ENCODE data around the gene CAST. TPM values are rescaled to one million over a fixed set of nuclear protein-coding genes. Genes with fewer than 3 reads are reported as not detected.

CAST gene
- total RNA-seq, 1 donor from 2014 or later = 97.0 TPM

DNA sequence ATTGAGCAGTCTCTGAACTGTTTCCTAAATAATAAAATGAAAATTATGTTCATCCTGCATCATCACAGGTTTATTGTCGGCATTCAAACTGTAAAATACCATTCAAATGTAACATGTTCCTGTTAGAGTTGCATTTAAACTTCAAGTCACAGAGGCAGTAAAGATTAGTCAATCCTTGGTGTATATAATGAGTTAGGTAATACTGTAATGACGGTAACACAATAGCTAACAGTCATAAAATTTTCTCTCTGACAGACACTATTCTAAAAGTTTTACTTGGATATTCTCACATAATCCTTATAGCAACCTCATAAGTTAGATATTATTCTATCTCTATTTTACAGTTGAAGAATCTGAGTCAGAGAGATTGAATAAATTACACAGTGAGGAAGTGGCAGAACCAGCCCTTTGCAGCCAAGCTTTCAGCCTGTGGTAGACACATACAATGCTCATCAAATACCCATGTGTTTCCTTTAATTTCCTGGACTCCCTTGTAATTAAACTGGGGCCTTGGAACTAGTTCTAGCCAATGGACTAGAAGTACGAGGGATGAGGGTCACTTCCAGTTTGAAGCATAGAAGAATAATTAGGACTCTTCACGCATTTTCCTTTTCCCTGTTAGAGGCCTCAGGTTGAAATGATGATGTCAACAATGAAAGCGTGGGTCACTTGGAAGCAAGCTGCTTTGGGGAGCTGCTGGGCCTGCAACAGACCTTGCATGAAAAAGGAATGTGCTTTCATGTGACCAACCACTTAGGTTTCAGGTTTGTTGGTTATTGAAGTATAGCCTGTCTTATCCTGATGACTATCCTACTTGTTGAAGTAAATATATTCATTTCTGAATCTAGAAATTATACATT is 12.3 kb upstream of the CAST start:
- H3K9me3 Mint-ChIP-seq (ENCODE audit: low read depth) = no peaks in the 10 kb centered on the region
- no peaks in the 10 kb centered on the region for H3K27me3 Mint-ChIP-seq
- TF ChIP-seq, protein P1, sequence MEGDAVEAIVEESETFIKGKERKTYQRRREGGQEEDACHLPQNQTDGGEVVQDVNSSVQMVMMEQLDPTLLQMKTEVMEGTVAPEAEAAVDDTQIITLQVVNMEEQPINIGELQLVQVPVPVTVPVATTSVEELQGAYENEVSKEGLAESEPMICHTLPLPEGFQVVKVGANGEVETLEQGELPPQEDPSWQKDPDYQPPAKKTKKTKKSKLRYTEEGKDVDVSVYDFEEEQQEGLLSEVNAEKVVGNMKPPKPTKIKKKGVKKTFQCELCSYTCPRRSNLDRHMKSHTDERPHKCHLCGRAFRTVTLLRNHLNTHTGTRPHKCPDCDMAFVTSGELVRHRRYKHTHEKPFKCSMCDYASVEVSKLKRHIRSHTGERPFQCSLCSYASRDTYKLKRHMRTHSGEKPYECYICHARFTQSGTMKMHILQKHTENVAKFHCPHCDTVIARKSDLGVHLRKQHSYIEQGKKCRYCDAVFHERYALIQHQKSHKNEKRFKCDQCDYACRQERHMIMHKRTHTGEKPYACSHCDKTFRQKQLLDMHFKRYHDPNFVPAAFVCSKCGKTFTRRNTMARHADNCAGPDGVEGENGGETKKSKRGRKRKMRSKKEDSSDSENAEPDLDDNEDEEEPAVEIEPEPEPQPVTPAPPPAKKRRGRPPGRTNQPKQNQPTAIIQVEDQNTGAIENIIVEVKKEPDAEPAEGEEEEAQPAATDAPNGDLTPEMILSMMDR (IDR thresholded peaks at IDR 0.05; ENCODE audit: unreplicated experiment) = no peak
- H3K36me3 Mint-ChIP-seq (ENCODE audit: insufficient read depth) = no peaks in the 10 kb centered on the region
- H3K4me3 Mint-ChIP-seq (ENCODE audit: low read depth) = no peak overlapping the region
- H3K4me1 Mint-ChIP-seq (ENCODE audit: low read depth) = peaks cover 24% of the 10 kb centered on the region
- no peak for DNase-seq (ENCODE audit: low spot score, unreplicated experiment)
- no peak overlapping the region for H3K27ac Mint-ChIP-seq

DNA sequence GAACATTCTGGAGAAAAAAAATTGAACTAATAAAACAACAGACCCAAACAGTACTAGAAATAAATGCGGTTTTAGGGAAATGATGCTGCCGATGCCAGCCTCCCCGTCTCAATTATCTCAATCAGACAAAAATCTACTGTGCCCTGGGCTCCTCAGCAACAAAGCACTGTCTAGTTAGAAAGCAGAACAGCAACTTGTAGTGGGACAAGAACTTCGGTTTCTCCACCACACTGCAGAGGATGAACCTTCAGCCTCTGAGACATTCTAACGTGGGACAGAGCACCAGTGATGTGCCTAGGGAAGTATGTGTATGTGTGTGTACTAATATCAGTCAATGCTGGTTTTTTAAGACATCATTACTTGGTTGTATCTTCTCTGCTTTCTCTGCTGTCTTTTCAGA is 11.1 kb upstream of the CAST start:
- H3K36me3 Mint-ChIP-seq (ENCODE audit: insufficient read depth) = no peaks in the 10 kb centered on the region
- TF ChIP-seq, protein P1 (IDR thresholded peaks at IDR 0.05; ENCODE audit: unreplicated experiment) = no peak
- H3K9me3 Mint-ChIP-seq (ENCODE audit: low read depth) = no peaks in the 10 kb centered on the region
- no peak overlapping the region for H3K4me3 Mint-ChIP-seq (ENCODE audit: low read depth)
- DNase-seq (ENCODE audit: low spot score, unreplicated experiment) = no peak
- peaks cover 26% of the 10 kb centered on the region for H3K4me1 Mint-ChIP-seq (ENCODE audit: low read depth)
- H3K27me3 Mint-ChIP-seq = no peaks in the 10 kb centered on the region
- no peak overlapping the region for H3K27ac Mint-ChIP-seq

DNA sequence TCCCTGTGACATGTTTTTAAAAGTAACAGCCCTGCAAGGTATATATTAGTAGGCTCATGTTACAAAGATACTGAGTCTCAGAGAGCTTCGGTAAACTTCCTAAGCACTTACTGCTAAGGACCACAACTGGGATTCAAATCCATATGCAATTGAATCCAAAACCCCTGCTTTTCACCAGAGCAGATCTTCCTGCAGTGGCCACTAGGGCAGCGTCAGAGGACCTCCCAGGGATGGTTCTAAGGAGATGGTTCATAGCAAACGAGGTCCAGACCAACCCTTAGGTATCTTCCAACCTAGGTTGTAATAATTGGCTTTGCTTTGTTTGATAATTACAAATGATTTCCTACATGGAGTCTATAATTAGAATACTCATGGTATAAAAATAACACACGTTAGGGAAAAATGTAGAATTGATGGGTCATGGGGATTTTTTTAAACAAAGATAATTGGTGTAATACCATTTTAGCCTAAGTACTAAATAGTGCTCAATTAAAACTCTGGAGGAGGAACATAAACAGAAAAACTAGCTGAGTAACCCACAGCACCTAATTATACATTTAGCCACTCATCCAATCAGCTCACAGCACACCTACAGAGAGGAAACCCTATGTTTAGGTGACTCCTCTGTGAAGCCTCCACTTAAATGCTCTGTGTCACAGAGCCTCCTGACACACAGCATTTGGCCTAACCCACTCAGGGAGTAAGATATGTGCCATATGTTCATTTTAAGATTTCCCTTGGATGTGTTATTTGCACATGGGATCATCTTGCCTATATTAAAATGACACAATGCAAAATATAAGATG is 10.0 kb upstream of the CAST start:
- Mint-ChIP-seq H3K27me3 (no peaks in the 10 kb centered on the region), H3K4me1 (ENCODE audit: low read depth) (peaks cover 31% of the 10 kb centered on the region), H3K27ac (no peak overlapping the region), H3K36me3 (ENCODE audit: insufficient read depth) (no peaks in the 10 kb centered on the region), H3K4me3 (ENCODE audit: low read depth) (no peak overlapping the region), H3K9me3 (ENCODE audit: low read depth) (no peaks in the 10 kb centered on the region)
- TF ChIP-seq, protein P1 (IDR thresholded peaks at IDR 0.05; ENCODE audit: unreplicated experiment) = peak; percentile 39
- DNase-seq (ENCODE audit: low spot score, unreplicated experiment) = no peak

DNA sequence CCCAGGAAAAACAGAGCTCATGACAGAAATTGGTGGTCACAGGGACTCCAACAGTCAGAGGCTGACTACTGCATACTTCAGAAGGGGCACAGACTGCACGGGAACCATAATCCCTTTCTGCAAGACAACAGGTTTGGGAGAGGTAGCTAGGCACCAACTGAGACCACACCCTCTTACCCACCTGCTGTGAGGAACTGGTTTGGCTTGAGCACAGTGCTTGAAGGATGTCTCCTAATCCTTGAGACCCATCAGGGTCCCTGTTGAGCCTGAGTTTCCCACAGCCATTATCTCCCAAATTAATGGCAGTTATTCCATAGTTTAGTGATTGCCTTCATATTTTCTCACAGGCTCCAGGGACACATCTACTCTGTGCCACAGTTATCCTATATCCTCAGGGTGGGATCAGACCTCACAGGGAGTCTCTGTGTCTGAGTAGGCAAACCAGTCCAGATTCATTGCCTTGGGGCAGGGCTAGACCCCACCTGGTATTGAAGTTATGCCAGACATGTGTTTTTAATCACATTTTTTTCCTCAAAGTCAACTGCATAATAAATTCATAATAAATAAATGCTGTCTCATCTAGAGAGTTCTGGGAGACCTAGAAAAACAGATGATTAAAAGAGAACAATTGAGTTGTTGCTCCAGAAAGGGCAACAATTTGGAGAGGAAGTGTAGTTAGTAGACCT is 9.3 kb upstream of the CAST start:
- H3K36me3 Mint-ChIP-seq (ENCODE audit: insufficient read depth) = no peaks in the 10 kb centered on the region
- DNase-seq (ENCODE audit: low spot score, unreplicated experiment) = no peak
- H3K4me3 Mint-ChIP-seq (ENCODE audit: low read depth) = no peak overlapping the region
- no peaks in the 10 kb centered on the region for H3K27me3 Mint-ChIP-seq
- TF ChIP-seq, protein P1 (IDR thresholded peaks at IDR 0.05; ENCODE audit: unreplicated experiment) = no peak
- H3K4me1 Mint-ChIP-seq (ENCODE audit: low read depth) = peaks cover 31% of the 10 kb centered on the region
- H3K27ac Mint-ChIP-seq = no peak overlapping the region
- H3K9me3 Mint-ChIP-seq (ENCODE audit: low read depth) = no peaks in the 10 kb centered on the region

DNA sequence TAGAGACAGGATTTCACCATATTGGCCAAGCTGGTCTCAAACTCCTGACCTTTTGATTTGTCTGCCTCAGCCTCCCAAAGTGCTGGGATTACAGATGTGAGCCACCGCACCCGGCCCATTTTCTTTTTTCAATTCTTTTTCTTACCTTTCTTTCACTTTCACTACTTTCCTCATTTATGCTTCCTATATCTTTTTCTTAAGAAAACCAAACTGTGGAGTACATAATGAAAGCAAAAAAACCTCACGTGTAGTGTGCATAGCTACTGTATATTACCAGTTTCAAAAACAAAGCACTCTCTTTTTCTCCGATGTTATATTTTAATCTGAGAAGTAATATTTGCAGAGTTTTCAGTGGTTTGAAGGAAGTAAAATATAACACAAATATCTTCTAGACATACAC is 8.0 kb upstream of the CAST start:
- H3K27ac Mint-ChIP-seq = no peak overlapping the region
- no peaks in the 10 kb centered on the region for H3K27me3 Mint-ChIP-seq
- no peak for DNase-seq (ENCODE audit: low spot score, unreplicated experiment)
- TF ChIP-seq, protein P1 (IDR thresholded peaks at IDR 0.05; ENCODE audit: unreplicated experiment) = no peak
- peaks cover 32% of the 10 kb centered on the region for H3K4me1 Mint-ChIP-seq (ENCODE audit: low read depth)
- no peaks in the 10 kb centered on the region for H3K36me3 Mint-ChIP-seq (ENCODE audit: insufficient read depth)
- no peak overlapping the region for H3K4me3 Mint-ChIP-seq (ENCODE audit: low read depth)
- H3K9me3 Mint-ChIP-seq (ENCODE audit: low read depth) = no peaks in the 10 kb centered on the region
